Measurements from ENCODE around the gene ADCY3. TPM values are rescaled to one million over a fixed set of nuclear protein-coding genes. Genes with fewer than 3 reads are reported as not detected.

The ADCY3 gene
- polyA plus RNA-seq, 1 donor from 2014 or later, result 28.8 TPM

- Histone ChIP-seq H3K9ac (ENCODE audit: low read length) (no peak overlapping the region), H3K79me2 (replicated peaks; ENCODE audit: insufficient read depth, low read length) (no peaks in the 10 kb centered on the region), H3K36me3 (ENCODE audit: insufficient read depth, low read length) (no peaks in the 10 kb centered on the region), H3K4me2 (ENCODE audit: low read length) (no peak overlapping the region), H2AFZ (ENCODE audit: low read depth, low read length) (no peak overlapping the region), H3K27ac (ENCODE audit: low read length) (no peak overlapping the region), H3K9me3 (ENCODE audit: low read length) (no peaks in the 10 kb centered on the region), H3K4me3 (ENCODE audit: low read length) (no peak overlapping the region), H3K27me3 (ENCODE audit: insufficient read depth, low read depth, low read length) (no peaks in the 10 kb centered on the region), H4K20me1 (ENCODE audit: insufficient read depth) (no peaks in the 10 kb centered on the region), H3K9me2 (ENCODE audit: insufficient read depth, low read length) (no peaks in the 10 kb centered on the region), H3F3A (ENCODE audit: insufficient read depth, low read length, poor library complexity, severe bottlenecking) (no peaks in the 10 kb centered on the region)
- no peak for TF ChIP-seq SMC3 (conservative IDR thresholded peaks at IDR 0.05; ENCODE audit: poor library complexity)
These were observed 89.7 kb downstream of the ADCY3 start for GRCh38 chr2:24830351-24830750.

GRCh38 chr2:24828238-24828996, 91.6 kb downstream of the ADCY3 start:
- no peak for TF ChIP-seq EP300 (conservative IDR thresholded peaks at IDR 0.05; ENCODE audit: poor library complexity, severe bottlenecking)
- TF ChIP-seq TAF1 (IDR thresholded peaks at IDR 0.05; ENCODE audit: low read depth), result no peak
- TF ChIP-seq MXI1 (conservative IDR thresholded peaks at IDR 0.05; ENCODE audit: poor library complexity, severe bottlenecking), result no peak
- no peak for TF ChIP-seq REST (IDR thresholded peaks at IDR 0.05; ENCODE audit: borderline replicate concordance)
- TF ChIP-seq POLR2AphosphoS5 (IDR thresholded peaks at IDR 0.05), result no peak
- TF ChIP-seq SMC3 (conservative IDR thresholded peaks at IDR 0.05; ENCODE audit: poor library complexity), result no peak
- TF ChIP-seq EZH2 (IDR thresholded peaks at IDR 0.05; ENCODE audit: borderline replicate concordance, insufficient read depth, low read length, poor library complexity, severe bottlenecking), result no peak
- TF ChIP-seq, protein P1, sequence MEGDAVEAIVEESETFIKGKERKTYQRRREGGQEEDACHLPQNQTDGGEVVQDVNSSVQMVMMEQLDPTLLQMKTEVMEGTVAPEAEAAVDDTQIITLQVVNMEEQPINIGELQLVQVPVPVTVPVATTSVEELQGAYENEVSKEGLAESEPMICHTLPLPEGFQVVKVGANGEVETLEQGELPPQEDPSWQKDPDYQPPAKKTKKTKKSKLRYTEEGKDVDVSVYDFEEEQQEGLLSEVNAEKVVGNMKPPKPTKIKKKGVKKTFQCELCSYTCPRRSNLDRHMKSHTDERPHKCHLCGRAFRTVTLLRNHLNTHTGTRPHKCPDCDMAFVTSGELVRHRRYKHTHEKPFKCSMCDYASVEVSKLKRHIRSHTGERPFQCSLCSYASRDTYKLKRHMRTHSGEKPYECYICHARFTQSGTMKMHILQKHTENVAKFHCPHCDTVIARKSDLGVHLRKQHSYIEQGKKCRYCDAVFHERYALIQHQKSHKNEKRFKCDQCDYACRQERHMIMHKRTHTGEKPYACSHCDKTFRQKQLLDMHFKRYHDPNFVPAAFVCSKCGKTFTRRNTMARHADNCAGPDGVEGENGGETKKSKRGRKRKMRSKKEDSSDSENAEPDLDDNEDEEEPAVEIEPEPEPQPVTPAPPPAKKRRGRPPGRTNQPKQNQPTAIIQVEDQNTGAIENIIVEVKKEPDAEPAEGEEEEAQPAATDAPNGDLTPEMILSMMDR (IDR thresholded peaks at IDR 0.05; ENCODE audit: poor library complexity, severe bottlenecking), result no peak
- no peak for TF ChIP-seq RAD21 (conservative IDR thresholded peaks at IDR 0.05)
- no peak overlapping the region for H3K4me3 ChIP-seq (ENCODE audit: low read length)
- no peaks in the 10 kb centered on the region for H3F3A ChIP-seq (ENCODE audit: insufficient read depth, low read length, poor library complexity, severe bottlenecking)
- no peak overlapping the region for H3K27ac ChIP-seq (ENCODE audit: low read length)
- no peaks in the 10 kb centered on the region for H3K27me3 ChIP-seq (ENCODE audit: insufficient read depth, low read depth, low read length)
- H3K36me3 ChIP-seq (ENCODE audit: insufficient read depth, low read length), result no peaks in the 10 kb centered on the region
- H3K9ac ChIP-seq (ENCODE audit: low read length), result no peak overlapping the region
- no peaks in the 10 kb centered on the region for H3K79me2 ChIP-seq (replicated peaks; ENCODE audit: insufficient read depth, low read length)
- H2AFZ ChIP-seq (ENCODE audit: low read depth, low read length), result no peak overlapping the region
- H4K20me1 ChIP-seq (ENCODE audit: insufficient read depth), result no peaks in the 10 kb centered on the region
- no peaks in the 10 kb centered on the region for H3K9me3 ChIP-seq (ENCODE audit: low read length)
- no peaks in the 10 kb centered on the region for H3K9me2 ChIP-seq (ENCODE audit: insufficient read depth, low read length)
- H3K4me2 ChIP-seq (ENCODE audit: low read length), result no peak overlapping the region

All from neural cell (in vitro differentiated cells).